KOPT-K1 (cell line): ENCODE measurements around the gene TMEM97.
"Not testable (repeated sequence)": the region's sequence is repeated elsewhere in the genome, so short reads cannot be mapped to it uniquely, and the experiment has no call there.

Experiments used
- H3K27ac ChIP-seq: fragments of 200-600 bp; sonication (generic); 2 replicates; pipeline ENCODE4 v1.5.1; 2016; ENCODE audit warnings: antibody characterized with exemption, mild to moderate bottlenecking, low read depth, low read length; ENCODE audit not compliant: poor library complexity, severe bottlenecking
- H3K36me3 ChIP-seq: fragments of 200-600 bp; sonication (generic); 2 replicates; pipeline ENCODE4 v1.5.1; 2017; ENCODE audit warnings: antibody characterized with exemption, mild to moderate bottlenecking, low read length, moderate library complexity; ENCODE audit not compliant: insufficient read depth
- H3K9me3 ChIP-seq: fragments of 200-600 bp; sonication (generic); 2 replicates; pipeline ENCODE4 v1.5.1; 2017; ENCODE audit warnings: antibody characterized with exemption, low read length, mild to moderate bottlenecking; ENCODE audit not compliant: insufficient read depth, poor library complexity, severe bottlenecking

TMEM97 gene

DNA sequence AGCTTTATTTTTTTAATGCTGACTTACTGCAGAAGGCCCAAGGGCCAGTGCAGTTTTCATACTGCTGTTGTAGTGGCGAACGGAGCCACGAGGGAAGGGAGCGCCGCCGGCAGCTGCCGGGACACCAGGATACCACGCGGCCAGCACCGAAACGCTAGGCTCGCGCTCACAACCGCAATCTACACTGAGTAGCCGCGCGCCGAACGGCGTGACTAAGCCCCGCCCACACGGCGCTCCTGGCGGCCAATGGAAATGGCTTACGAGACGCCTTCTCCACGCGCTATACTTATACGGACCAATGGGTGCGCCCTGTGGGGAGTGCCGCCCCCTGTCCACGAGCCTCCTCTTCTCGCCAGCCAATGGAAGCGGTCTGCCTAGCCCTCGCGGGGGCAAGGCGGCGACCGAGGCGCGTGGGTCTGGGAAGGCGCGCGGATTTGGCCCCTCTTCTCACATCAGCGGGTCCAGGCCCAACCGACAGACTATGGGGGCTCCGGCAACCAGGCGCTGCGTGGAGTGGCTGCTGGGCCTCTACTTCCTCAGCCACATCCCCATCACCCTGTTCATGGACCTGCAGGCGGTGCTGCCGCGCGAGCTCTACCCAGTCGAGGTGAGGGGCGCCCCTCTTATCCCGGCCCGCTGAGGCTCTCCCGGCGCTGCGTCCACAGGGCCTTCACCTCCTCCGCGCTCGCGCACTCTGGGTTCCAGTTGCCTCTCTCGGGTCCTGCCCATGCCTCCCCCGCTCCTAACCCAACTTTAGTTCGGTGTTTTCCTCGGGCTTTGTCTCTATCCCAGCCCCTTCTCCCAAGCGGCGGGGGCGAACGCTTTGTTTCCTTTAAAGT, at the start of gene TMEM97:
Gene TMEM97, plus strand, starts transcription at position 442 of the 839 bp plus-strand sequence. Its CDS starts 40 bp downstream, at position 482.
- H3K27ac ChIP-seq: peak within 1 kb of the TSS; percentile 73
- no peaks in the 10 kb centered on the region for H3K9me3 ChIP-seq
- peaks cover 19% of the 10 kb centered on the region for H3K36me3 ChIP-seq

- H3K9me3 ChIP-seq: peaks cover 21% of the 10 kb centered on the region
Observed at GRCh38 chr17:28270055-28270454, 48.9 kb upstream of the TMEM97 start.

GRCh38 chr17:28270926-28271325, 48.1 kb upstream of the TMEM97 start:
- Histone ChIP-seq H3K27ac (no peak overlapping the region), H3K36me3 (no peaks in the 10 kb centered on the region)

More at GRCh38 chr17:28270055-28270454, 48.9 kb upstream of the TMEM97 start:
- no peaks in the 10 kb centered on the region for H3K36me3 ChIP-seq
- no peak overlapping the region for H3K27ac ChIP-seq

GRCh38 chr17:28271431-28271830, 47.6 kb upstream of the TMEM97 start:
- Histone ChIP-seq H3K36me3 (no peaks in the 10 kb centered on the region), H3K9me3 (peaks cover 17% of the 10 kb centered on the region), H3K27ac (no peak overlapping the region)

More at GRCh38 chr17:28270926-28271325, 48.1 kb upstream of the TMEM97 start:
- peaks cover 21% of the 10 kb centered on the region for H3K9me3 ChIP-seq

DNA sequence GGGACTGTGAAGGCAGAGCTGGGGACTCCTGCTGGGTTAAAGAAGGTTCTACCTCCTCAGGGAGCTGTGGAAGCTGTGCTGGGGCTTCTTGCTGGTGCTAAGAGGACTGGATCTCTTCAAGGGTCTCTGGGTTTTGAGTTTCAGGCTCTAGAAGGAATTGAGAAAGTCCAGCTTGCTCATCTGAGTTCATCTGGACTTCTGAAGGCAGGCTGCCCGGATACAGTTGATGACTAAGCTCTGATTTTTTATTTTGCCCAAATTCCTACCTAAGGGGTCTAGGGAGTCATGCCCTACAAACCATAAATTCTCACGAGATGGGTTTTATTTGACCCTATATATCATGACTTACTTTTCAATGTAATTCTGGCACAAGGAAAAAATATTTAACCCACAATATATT, 46.8 kb upstream of the TMEM97 start:
- H3K27ac ChIP-seq: no peak overlapping the region
- peaks cover 11% of the 10 kb centered on the region for H3K9me3 ChIP-seq
- H3K36me3 ChIP-seq: no peaks in the 10 kb centered on the region

- not testable (repeated sequence) for H3K36me3 ChIP-seq, H3K9me3 ChIP-seq, H3K27ac ChIP-seq
Observed at GRCh38 chr17:28273341-28273740, 45.7 kb upstream of the TMEM97 start.

- Histone ChIP-seq H3K27ac (no peak overlapping the region), H3K9me3 (no peaks in the 10 kb centered on the region)
Observed at GRCh38 chr17:28274591-28275265, 44.3 kb upstream of the TMEM97 start.

GRCh38 chr17:28276011-28276410, 43.0 kb upstream of the TMEM97 start:
- Histone ChIP-seq H3K9me3 (no peaks in the 10 kb centered on the region), H3K36me3 (no peaks in the 10 kb centered on the region), H3K27ac (no peak overlapping the region)

More at GRCh38 chr17:28274591-28275265, 44.3 kb upstream of the TMEM97 start:
- no peaks in the 10 kb centered on the region for H3K36me3 ChIP-seq

- Histone ChIP-seq H3K27ac (no peak overlapping the region), H3K9me3 (no peaks in the 10 kb centered on the region), H3K36me3 (no peaks in the 10 kb centered on the region)
Observed at GRCh38 chr17:28279411-28279810, 39.6 kb upstream of the TMEM97 start.

DNA sequence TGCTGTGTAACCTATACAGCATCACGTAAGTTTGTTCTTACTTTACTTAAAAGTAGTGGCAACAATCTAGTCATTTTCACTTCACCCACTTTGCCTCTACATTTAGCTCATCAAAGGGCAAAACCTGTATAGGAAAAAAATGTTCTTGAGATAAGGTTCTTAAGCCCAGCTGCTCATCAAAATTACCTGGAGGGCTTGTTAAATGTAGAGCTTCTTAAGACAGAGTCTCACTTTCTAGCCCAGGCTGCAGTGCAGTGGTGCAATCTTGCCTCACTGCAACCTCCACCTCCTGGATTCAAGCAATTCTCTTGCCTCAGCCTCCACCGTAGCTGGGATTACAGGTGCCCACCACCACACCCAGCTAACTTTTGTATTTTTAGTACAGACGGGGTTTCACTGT, 38.2 kb upstream of the TMEM97 start:
- Histone ChIP-seq H3K36me3 (no peaks in the 10 kb centered on the region), H3K27ac (no peak overlapping the region), H3K9me3 (no peaks in the 10 kb centered on the region)

GRCh38 chr17:28282596-28282995, 36.4 kb upstream of the TMEM97 start:
- no peak overlapping the region for H3K27ac ChIP-seq
- no peaks in the 10 kb centered on the region for H3K9me3 ChIP-seq
- H3K36me3 ChIP-seq: no peaks in the 10 kb centered on the region

DNA sequence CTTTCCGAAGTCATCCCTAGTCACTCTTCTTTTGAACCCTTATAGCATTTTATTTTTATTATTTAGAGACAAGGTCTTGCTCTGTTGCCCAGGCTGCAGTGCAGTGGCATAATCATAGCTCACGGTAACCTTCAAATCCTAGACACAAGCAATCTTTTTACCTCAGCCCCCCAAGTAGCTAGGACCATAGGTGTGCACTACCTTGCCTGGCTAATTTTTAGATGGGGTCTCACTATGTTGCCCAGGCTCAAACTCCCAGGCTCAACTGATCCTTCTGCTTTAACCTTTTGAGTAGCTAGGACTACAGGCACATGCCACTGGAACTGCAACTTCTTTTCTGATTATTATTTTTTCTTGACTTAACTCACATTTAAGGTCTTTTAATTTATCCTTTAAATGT, 33.0 kb upstream of the TMEM97 start:
- Histone ChIP-seq H3K9me3 (no peaks in the 10 kb centered on the region), H3K36me3 (no peaks in the 10 kb centered on the region), H3K27ac (no peak overlapping the region)

DNA sequence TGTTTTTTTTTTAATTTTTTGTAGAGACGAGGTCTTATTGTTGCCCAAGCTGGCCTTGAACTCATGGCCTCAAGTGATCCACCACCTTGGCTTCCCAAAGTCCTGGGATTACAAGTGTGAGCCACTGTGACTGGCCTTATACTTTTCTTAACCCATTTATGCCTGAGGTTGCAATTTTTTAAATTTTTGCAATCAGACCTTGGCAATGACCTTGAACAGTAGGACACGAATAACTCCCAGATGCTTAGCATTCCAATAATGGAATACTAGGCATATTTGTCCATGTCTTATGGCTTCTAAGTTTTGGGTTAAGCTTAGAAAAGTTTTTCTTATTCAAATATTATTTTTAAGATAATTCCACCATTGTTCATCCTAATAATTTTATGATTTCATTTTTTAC, 28.3 kb upstream of the TMEM97 start:
- no peak overlapping the region for H3K27ac ChIP-seq
- H3K9me3 ChIP-seq: no peaks in the 10 kb centered on the region
- H3K36me3 ChIP-seq: no peaks in the 10 kb centered on the region

- Histone ChIP-seq H3K27ac (no peak overlapping the region), H3K36me3 (no peaks in the 10 kb centered on the region), H3K9me3 (no peaks in the 10 kb centered on the region)
Observed at GRCh38 chr17:28291780-28292330, 27.1 kb upstream of the TMEM97 start.

DNA sequence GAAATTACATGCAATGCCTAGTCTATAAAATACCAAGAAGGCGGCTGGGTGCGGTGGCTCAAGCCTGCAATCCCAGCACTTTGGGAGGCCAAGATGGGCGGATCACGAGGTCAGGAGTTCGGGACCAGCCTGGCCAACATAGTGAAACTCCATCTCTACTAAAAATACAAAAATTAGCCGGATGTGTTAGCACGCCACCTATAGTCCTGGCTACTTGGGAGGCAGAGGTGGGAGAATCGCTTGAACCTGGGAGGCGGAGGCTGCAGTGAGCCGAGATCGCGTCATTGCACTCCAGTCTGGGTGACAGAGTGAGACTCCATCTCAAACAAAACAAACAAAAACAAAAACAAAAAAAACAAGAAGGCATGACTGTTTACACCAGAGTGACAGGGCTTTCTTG, 26.1 kb upstream of the TMEM97 start:
- H3K36me3 ChIP-seq, H3K27ac ChIP-seq, H3K9me3 ChIP-seq: not testable (repeated sequence)
